GM23248 (cell line): ENCODE measurements around the gene GOSR1.

Source experiments
- EZH2 ChIP-seq: fragments of 200-600 bp; sonication (generic); IDR thresholded peaks from 2 replicates; pipeline ENCODE4 v1.6.1; 2018; ENCODE audit warnings: antibody characterized with exemption, mild to moderate bottlenecking; ENCODE audit not compliant: insufficient read depth, poor library complexity, severe bottlenecking
- EZH2phosphoT487 ChIP-seq: fragments of 200-600 bp; sonication (generic); IDR thresholded peaks from 2 replicates; pipeline ENCODE4 v1.6.1; 2018; ENCODE audit warnings: antibody characterized with exemption, moderate library complexity, mild to moderate bottlenecking, low read depth; ENCODE audit not compliant: insufficient read depth

GRCh38 chr17:30450125-30451027, 26.8 kb upstream of the GOSR1 start:
- no peak for TF ChIP-seq EZH2
- no peak for TF ChIP-seq EZH2phosphoT487
